ENCODE measurements around the gene FNDC3B.

The FNDC3B gene

DNA sequence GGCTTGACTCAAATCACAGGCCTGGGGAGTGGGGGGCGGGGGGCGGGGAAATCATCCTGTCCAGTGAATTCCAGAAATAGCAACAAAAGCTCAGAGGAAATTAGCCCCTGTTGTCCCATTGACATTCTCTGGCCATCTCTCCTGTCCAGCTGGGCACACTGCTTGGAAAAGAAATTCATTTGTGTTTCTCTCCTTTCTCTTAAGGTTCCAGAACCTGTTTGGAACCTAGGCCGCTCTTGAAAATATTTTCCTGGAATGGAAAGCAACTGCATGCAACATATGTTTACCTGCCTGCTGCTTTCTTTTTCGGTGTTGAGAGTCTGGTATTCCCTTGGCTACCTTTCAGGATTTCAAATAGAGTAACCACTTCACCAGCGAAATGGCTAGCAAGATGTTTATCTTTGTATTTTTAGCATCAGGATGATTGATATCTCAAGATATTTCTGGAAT is 239.8 kb downstream of the FNDC3B start:
- TF ChIP-seq CTCF (IDR thresholded peaks at IDR 0.05; ENCODE audit: low read depth, low read length) (no peak), EZH2phosphoT487 (IDR thresholded peaks at IDR 0.05; ENCODE audit: low read depth) (no peak)
- H3K27ac ChIP-seq (ENCODE audit: low read length): no peak overlapping the region
- H3K36me3 ChIP-seq (replicated peaks; ENCODE audit: low read depth, low read length): no peaks in the 10 kb centered on the region
- no peak overlapping the region for H3K4me3 ChIP-seq (ENCODE audit: low read length)
- no peaks in the 10 kb centered on the region for H3K79me2 ChIP-seq (ENCODE audit: low read length)
- no peaks in the 10 kb centered on the region for H3K4me1 ChIP-seq (ENCODE audit: low read length)
- H3K9me3 ChIP-seq (ENCODE audit: insufficient read depth, low read length): no peaks in the 10 kb centered on the region
- no peaks in the 10 kb centered on the region for H4K20me1 ChIP-seq (ENCODE audit: insufficient read depth, low read length)
- no peak overlapping the region for H2AFZ ChIP-seq (ENCODE audit: low read depth, low read length)
- no peak overlapping the region for H3K4me2 ChIP-seq (ENCODE audit: low read length)
- H3K9ac ChIP-seq (ENCODE audit: low read length): no peak overlapping the region
- H3K27me3 ChIP-seq (ENCODE audit: low read depth, low read length): no peaks in the 10 kb centered on the region

DNA sequence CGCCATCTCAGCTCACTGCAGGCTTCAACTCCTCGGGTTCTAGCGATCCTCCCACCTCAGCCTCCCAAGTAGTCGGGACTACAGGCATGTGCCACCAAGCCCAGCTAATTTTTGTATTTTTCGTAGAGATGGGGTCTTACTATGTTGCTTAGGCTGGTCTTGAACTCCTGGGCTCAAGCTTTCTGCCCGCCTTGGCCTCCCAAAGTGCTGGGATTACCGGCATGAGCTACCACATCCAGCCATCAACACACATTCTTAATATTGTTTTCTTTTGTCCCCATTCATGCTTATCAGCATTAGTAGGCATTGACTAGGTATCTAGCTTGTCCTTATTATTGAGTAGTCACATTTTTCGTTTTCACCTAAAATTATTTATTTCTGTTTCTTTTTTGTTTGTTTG is 240.6 kb downstream of the FNDC3B start:
- no peak overlapping the region for H3K4me2 ChIP-seq (ENCODE audit: low read length)
- no peak for TF ChIP-seq CTCF (IDR thresholded peaks at IDR 0.05; ENCODE audit: low read depth, low read length)
- H3K4me1 ChIP-seq (ENCODE audit: low read length): no peaks in the 10 kb centered on the region
- H3K9ac ChIP-seq (ENCODE audit: low read length): no peak overlapping the region
- H4K20me1 ChIP-seq (ENCODE audit: insufficient read depth, low read length): no peaks in the 10 kb centered on the region
- H3K27me3 ChIP-seq (ENCODE audit: low read depth, low read length): no peaks in the 10 kb centered on the region
- no peaks in the 10 kb centered on the region for H3K36me3 ChIP-seq (replicated peaks; ENCODE audit: low read depth, low read length)
- H3K9me3 ChIP-seq (ENCODE audit: insufficient read depth, low read length): no peaks in the 10 kb centered on the region
- no peak overlapping the region for H2AFZ ChIP-seq (ENCODE audit: low read depth, low read length)
- H3K79me2 ChIP-seq (ENCODE audit: low read length): no peaks in the 10 kb centered on the region
- H3K27ac ChIP-seq (ENCODE audit: low read length): no peak overlapping the region
- no peak overlapping the region for H3K4me3 ChIP-seq (ENCODE audit: low read length)

GRCh38 chr3:172280406-172281051 is 241.2 kb downstream of the FNDC3B start:
- Histone ChIP-seq H3K4me3 (ENCODE audit: low read length) (no peak overlapping the region), H3K27me3 (ENCODE audit: low read depth, low read length) (no peaks in the 10 kb centered on the region), H2AFZ (ENCODE audit: low read depth, low read length) (no peak overlapping the region), H3K4me1 (ENCODE audit: low read length) (no peaks in the 10 kb centered on the region), H3K36me3 (replicated peaks; ENCODE audit: low read depth, low read length) (no peaks in the 10 kb centered on the region), H3K9me3 (ENCODE audit: insufficient read depth, low read length) (no peaks in the 10 kb centered on the region), H4K20me1 (ENCODE audit: insufficient read depth, low read length) (no peaks in the 10 kb centered on the region), H3K79me2 (ENCODE audit: low read length) (no peaks in the 10 kb centered on the region), H3K27ac (ENCODE audit: low read length) (no peak overlapping the region), H3K4me2 (ENCODE audit: low read length) (no peak overlapping the region), H3K9ac (ENCODE audit: low read length) (no peak overlapping the region)
- TF ChIP-seq EZH2phosphoT487 (IDR thresholded peaks at IDR 0.05; ENCODE audit: low read depth) (no peak), CTCF (IDR thresholded peaks at IDR 0.05; ENCODE audit: low read depth, low read length) (no peak)

- H3K36me3 ChIP-seq (replicated peaks; ENCODE audit: low read depth, low read length): no peaks in the 10 kb centered on the region
- H3K79me2 ChIP-seq (ENCODE audit: low read length): no peaks in the 10 kb centered on the region
- no peak overlapping the region for H3K27ac ChIP-seq (ENCODE audit: low read length)
- no peak overlapping the region for H3K9ac ChIP-seq (ENCODE audit: low read length)
- no peaks in the 10 kb centered on the region for H4K20me1 ChIP-seq (ENCODE audit: insufficient read depth, low read length)
- H2AFZ ChIP-seq (ENCODE audit: low read depth, low read length): no peak overlapping the region
- TF ChIP-seq CTCF (IDR thresholded peaks at IDR 0.05; ENCODE audit: low read depth, low read length) (no peak), EZH2phosphoT487 (IDR thresholded peaks at IDR 0.05; ENCODE audit: low read depth) (no peak)
- H3K9me3 ChIP-seq (ENCODE audit: insufficient read depth, low read length): no peaks in the 10 kb centered on the region
- no peaks in the 10 kb centered on the region for H3K27me3 ChIP-seq (ENCODE audit: low read depth, low read length)
- no peak overlapping the region for H3K4me3 ChIP-seq (ENCODE audit: low read length)
- H3K4me2 ChIP-seq (ENCODE audit: low read length): no peak overlapping the region
- H3K4me1 ChIP-seq (ENCODE audit: low read length): no peaks in the 10 kb centered on the region
Observed at GRCh38 chr3:172281884-172282283, 242.5 kb downstream of the FNDC3B start.

Data from OCI-LY3 (cell line).